SK-N-SH (cell line): ENCODE results near the gene PLAAT1.

Experiments used
- CHD2 ChIP-seq: fragments of 150-350 bp; IDR thresholded peaks from 2 replicates; pipeline ENCODE4 v1.6.1; 2018; ENCODE audit warnings: low read length; ENCODE audit not compliant: partially characterized antibody
- CTCF ChIP-seq: fragments of 200-600 bp; sonication (generic); IDR thresholded peaks from 2 replicates; pipeline ENCODE4 v1.6.1; 2017; ENCODE audit warnings: antibody characterized with exemption, mild to moderate bottlenecking, moderate library complexity
- FOXM1 ChIP-seq: IDR thresholded peaks from 2 replicates; pipeline ENCODE4 v1.4.0; 2012; ENCODE audit warnings: low read depth, mild to moderate bottlenecking
- IRF3 ChIP-seq: fragments of 150-350 bp; IDR thresholded peaks from 2 replicates; pipeline ENCODE4 v1.6.1; 2016; ENCODE audit warnings: mild to moderate bottlenecking, low read depth, low read length
- MEF2A ChIP-seq: IDR thresholded peaks from 2 replicates; pipeline ENCODE4 v1.4.0; 2012; ENCODE audit warnings: low read depth, borderline replicate concordance
- POLR2AphosphoS5 ChIP-seq: IDR thresholded peaks from 2 replicates; pipeline ENCODE4 v1.6.1; 2012; ENCODE audit warnings: low read depth, low read length
- RAD21 ChIP-seq: IDR thresholded peaks from 2 replicates; pipeline ENCODE4 v1.6.1; 2012; ENCODE audit warnings: mild to moderate bottlenecking, low read length
- SIN3A ChIP-seq: IDR thresholded peaks from 2 replicates; pipeline ENCODE4 v1.6.1; 2012; ENCODE audit warnings: low read depth, mild to moderate bottlenecking, low read length, moderate library complexity, borderline replicate concordance
- TAF1 ChIP-seq: IDR thresholded peaks from 2 replicates; pipeline ENCODE4 v1.6.1; 2012; ENCODE audit warnings: low read depth, mild to moderate bottlenecking, low read length, moderate library complexity, borderline replicate concordance
- TCF12 ChIP-seq: IDR thresholded peaks from 2 replicates; pipeline ENCODE4 v1.4.0; 2012
- YY1 ChIP-seq: IDR thresholded peaks from 2 replicates; pipeline ENCODE4 v1.4.0; 2012; ENCODE audit warnings: low read depth, mild to moderate bottlenecking

- TF ChIP-seq TCF12 (no peak), FOXM1 (no peak), CTCF (no peak), SIN3A (no peak), IRF3 (no peak), POLR2AphosphoS5 (no peak), RAD21 (no peak), YY1 (no peak), CHD2 (no peak), TAF1 (no peak), MEF2A (no peak)
These were observed 2.5 kb downstream of the PLAAT1 start for GRCh38 chr3:193243571-193243970.
